Hepatocyte (in vitro differentiated cells): ENCODE measurements around the gene MATCAP1.

Experiments used
- CTCF ChIP-seq: fragments of 200-600 bp; sonication (generic); IDR thresholded peaks from 2 replicates; pipeline ENCODE4 v1.5.1; 2016; ENCODE audit warnings: antibody characterized with exemption, mild to moderate bottlenecking; ENCODE audit not compliant: poor library complexity
- EZH2phosphoT487 ChIP-seq: fragments of 200-600 bp; sonication (generic); IDR thresholded peaks from one replicate; pipeline ENCODE4 v1.6.1; 2018; ENCODE audit warnings: antibody characterized with exemption, mild to moderate bottlenecking, low read depth, moderate library complexity; ENCODE audit not compliant: unreplicated experiment, severe bottlenecking

GRCh38 chr16:67229906-67230808, 46.4 kb upstream of the MATCAP1 start:
- TF ChIP-seq CTCF (no peak), EZH2phosphoT487 (no peak)
